Measurements from ENCODE around the gene TRIM44.
A peak's percentile ranks its signal among the peaks of the same experiment; 100 is the strongest.

TRIM44 gene

GRCh38 chr11:35655254-35655653 lies 7.3 kb upstream of the TRIM44 start:
- no peak for DNase-seq (ENCODE audit: extremely low spot score)
- POLR2A ChIA-PET = interaction anchor here (0.6 kb wide), 1 partner anchor 1919 kb away, joined by 3 read pairs; the partner anchor contains the start of gene CD59
- no peak for TF ChIP-seq CTCF (IDR thresholded peaks at IDR 0.05; ENCODE audit: control extremely low read depth, extremely low read depth, low read depth, missing control alignments)
- CTCF ChIA-PET = interaction anchor here (0.7 kb wide), 1 partner anchor 39 kb away, joined by 3 read pairs; no protein-coding TSS in a partner anchor

- POLR2A ChIA-PET = no interaction called here
- no peak for DNase-seq (ENCODE audit: extremely low spot score)
- TF ChIP-seq CTCF (IDR thresholded peaks at IDR 0.05; ENCODE audit: control extremely low read depth, extremely low read depth, low read depth, missing control alignments) = no peak
- CTCF ChIA-PET = no interaction called here
Observed at GRCh38 chr11:35655856-35656255, 6.7 kb upstream of the TRIM44 start.

- ChIA-PET CTCF (interaction anchor here (1.2 to 2.0 kb wide), 3 partner anchors 9 to 163 kb away, joined by 4 to 6 read pairs (median 6); no protein-coding TSS in a partner anchor), POLR2A (no interaction called here)
- no peak for TF ChIP-seq CTCF (IDR thresholded peaks at IDR 0.05; ENCODE audit: control extremely low read depth, extremely low read depth, low read depth, missing control alignments)
- no peak for DNase-seq (ENCODE audit: extremely low spot score)
Observed at GRCh38 chr11:35658020-35658948, 4.3 kb upstream of the TRIM44 start.

- TF ChIP-seq CTCF (IDR thresholded peaks at IDR 0.05; ENCODE audit: control extremely low read depth, extremely low read depth, low read depth, missing control alignments) = no peak
- ChIA-PET POLR2A (no interaction called here), CTCF (no interaction called here)
- no peak for DNase-seq (ENCODE audit: extremely low spot score)
Observed at GRCh38 chr11:35661534-35661933, 1.0 kb upstream of the TRIM44 start.

GRCh38 chr11:35662061-35662648 lies 420 bp upstream of the TRIM44 start:
- peak; percentile 33 for DNase-seq (ENCODE audit: extremely low spot score)
- CTCF ChIA-PET = no interaction called here
- TF ChIP-seq CTCF (IDR thresholded peaks at IDR 0.05; ENCODE audit: control extremely low read depth, extremely low read depth, low read depth, missing control alignments) = no peak
- POLR2A ChIA-PET = no interaction called here

GRCh38 chr11:35663408-35663702 lies 780 bp downstream of the TRIM44 start:
- ChIA-PET POLR2A (no interaction called here), CTCF (interaction anchor here (2.2 kb wide), 1 partner anchor 11 kb away, joined by 5 read pairs; no protein-coding TSS in a partner anchor)
- no peak for TF ChIP-seq CTCF (IDR thresholded peaks at IDR 0.05; ENCODE audit: control extremely low read depth, extremely low read depth, low read depth, missing control alignments)
- no peak for DNase-seq (ENCODE audit: extremely low spot score)

Data from GM10248 (cell line).